Mucosa of rectum (tissue), 2 donors: ENCODE measurements around the gene CEP112.
"Not testable (repeated sequence)": the region's sequence is repeated elsewhere in the genome, so short reads cannot be mapped to it uniquely, and the experiment has no call there.

ENCODE experiments used
- H3K27ac ChIP-seq, 2 donors: one replicate each; pipeline ENCODE4 v1.7.0; 2013; ENCODE audit warnings: inconsistent platforms in 2 of 2, low read depth in 2 of 2, low read length in 2 of 2
- H3K27me3 ChIP-seq, 2 donors: one replicate each; pipeline ENCODE4 v1.7.0; 2013; ENCODE audit warnings: low read length in 2 of 2; ENCODE audit not compliant: control insufficient read depth in 2 of 2, insufficient read depth in 2 of 2
- H3K36me3 ChIP-seq, 2 donors: one replicate each; pipeline ENCODE4 v1.7.0; 2013; ENCODE audit warnings: low read length in 2 of 2; ENCODE audit not compliant: control insufficient read depth in 2 of 2, insufficient read depth in 2 of 2
- H3K4me1 ChIP-seq, 2 donors: one replicate each; pipeline ENCODE4 v1.7.0; 2013; ENCODE audit warnings: low read length in 2 of 2, mild to moderate bottlenecking in 1 of 2; ENCODE audit not compliant: control insufficient read depth in 2 of 2, insufficient read depth in 2 of 2
- H3K4me3 ChIP-seq, 2 donors: one replicate each; pipeline ENCODE4 v1.7.0; 2013; ENCODE audit warnings: low read length in 2 of 2
- H3K9ac ChIP-seq, 2 donors: one replicate each; pipeline ENCODE4 v1.7.0; 2013; ENCODE audit warnings: low read length in 2 of 2, low read depth in 1 of 2, mild to moderate bottlenecking in 1 of 2
- H3K9me3 ChIP-seq, 2 donors: one replicate each; pipeline ENCODE4 v1.7.0; 2013; ENCODE audit warnings: low read length in 2 of 2; ENCODE audit not compliant: control insufficient read depth in 2 of 2
- donor health status: healthy.
- donor health status: Normal muscosa, but diverticular disease.

Gene CEP112

DNA sequence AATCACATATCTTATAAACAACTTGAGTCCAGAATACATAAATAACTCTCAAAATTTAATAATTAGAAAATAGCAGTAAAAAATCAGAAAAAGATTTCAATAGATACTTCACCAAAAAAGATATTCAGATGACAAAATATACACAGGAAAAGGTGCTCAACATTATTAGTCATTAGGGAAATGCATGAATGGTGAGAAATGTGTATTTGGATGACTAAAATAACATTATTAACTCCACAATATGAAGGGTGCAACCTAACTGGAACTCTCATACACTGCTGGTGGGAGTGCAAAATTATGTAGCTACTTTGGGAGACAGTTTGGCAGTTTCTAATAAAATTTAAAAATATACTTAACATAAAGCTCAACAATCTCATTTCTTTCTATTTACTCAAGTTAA is 368.2 kb downstream of the CEP112 start:
- Histone ChIP-seq H3K9me3 (no peaks in the 10 kb centered on the region), H3K4me1 (peaks cover 0 to 4% of the 10 kb centered on the region in 2 donors), H3K27ac (no peak overlapping the region), H3K4me3 (no peak overlapping the region), H3K9ac (no peak overlapping the region), H3K27me3 (no peaks in the 10 kb centered on the region), H3K36me3 (no peaks in the 10 kb centered on the region)

DNA sequence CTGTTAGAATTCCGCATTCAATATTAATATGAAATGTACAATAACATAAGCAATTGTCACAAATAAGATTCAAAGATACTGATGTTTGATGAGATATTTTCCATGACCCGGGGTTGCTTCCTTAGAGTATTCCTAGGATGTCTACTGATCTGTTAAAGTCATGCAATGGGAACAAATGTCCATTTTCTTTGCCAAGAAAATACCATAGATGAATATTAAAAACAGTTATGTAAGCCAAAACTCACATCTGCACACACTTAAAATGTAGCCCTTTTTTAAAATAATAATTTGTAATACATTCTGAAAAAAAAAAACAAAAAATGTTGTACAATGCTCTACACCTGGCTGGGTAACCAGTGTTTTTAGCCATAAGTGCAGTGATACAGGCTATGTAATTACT is 371.1 kb downstream of the CEP112 start:
- Histone ChIP-seq H3K9me3 (no peaks in the 10 kb centered on the region), H3K27me3 (no peaks in the 10 kb centered on the region), H3K4me3 (no peak overlapping the region), H3K27ac (no peak overlapping the region), H3K9ac (no peak overlapping the region), H3K36me3 (no peaks in the 10 kb centered on the region), H3K4me1 (peaks cover 0 to 4% of the 10 kb centered on the region in 2 donors)

DNA sequence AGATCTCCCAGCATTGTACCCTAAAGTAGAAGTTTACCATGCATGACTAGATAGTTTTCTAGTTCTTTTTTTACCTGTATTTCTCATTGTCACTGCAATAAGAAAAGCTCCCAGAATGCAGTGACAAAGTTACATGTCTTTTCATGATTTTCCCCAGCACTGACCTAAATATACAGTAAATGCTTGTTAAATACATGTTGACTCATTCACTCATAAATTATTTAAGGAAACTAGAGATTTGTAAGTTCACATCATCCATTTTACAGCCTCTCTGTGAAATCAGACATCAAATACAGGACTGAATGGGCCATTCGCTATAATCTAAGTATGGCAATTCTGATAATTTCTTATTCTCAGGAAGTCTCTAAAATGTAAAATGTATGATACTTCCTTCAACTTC is 371.6 kb downstream of the CEP112 start:
- Histone ChIP-seq H3K9me3 (no peaks in the 10 kb centered on the region), H3K9ac (no peak overlapping the region), H3K27ac (no peak overlapping the region), H3K36me3 (no peaks in the 10 kb centered on the region), H3K27me3 (no peaks in the 10 kb centered on the region), H3K4me3 (no peak overlapping the region), H3K4me1 (peaks cover 0 to 4% of the 10 kb centered on the region in 2 donors)

DNA sequence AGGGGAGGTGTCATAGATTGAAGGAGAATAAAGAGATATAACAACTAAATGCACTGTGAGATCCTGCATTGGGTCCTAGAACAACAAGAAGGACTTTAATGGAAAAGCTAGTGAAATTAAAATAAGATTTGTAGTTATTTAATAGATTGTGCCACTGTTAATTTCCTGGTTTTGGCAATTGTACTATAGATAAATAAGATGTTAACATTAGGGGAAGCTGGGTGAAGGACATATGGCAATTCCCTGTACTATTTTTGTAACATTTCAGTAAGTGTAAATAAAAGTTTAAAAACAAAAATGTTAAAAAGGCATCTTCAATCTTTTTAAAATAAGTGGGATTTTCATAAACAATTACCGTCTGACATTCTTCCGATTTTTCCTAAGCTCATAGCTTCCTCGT is 372.1 kb downstream of the CEP112 start:
- H3K9me3 ChIP-seq: no peaks in the 10 kb centered on the region
- H3K4me1 ChIP-seq: peaks cover 0 to 4% of the 10 kb centered on the region in 2 donors
- H3K27ac ChIP-seq: no peak overlapping the region
- no peaks in the 10 kb centered on the region for H3K27me3 ChIP-seq
- H3K4me3 ChIP-seq: no peak overlapping the region
- no peaks in the 10 kb centered on the region for H3K36me3 ChIP-seq
- no peak overlapping the region for H3K9ac ChIP-seq

DNA sequence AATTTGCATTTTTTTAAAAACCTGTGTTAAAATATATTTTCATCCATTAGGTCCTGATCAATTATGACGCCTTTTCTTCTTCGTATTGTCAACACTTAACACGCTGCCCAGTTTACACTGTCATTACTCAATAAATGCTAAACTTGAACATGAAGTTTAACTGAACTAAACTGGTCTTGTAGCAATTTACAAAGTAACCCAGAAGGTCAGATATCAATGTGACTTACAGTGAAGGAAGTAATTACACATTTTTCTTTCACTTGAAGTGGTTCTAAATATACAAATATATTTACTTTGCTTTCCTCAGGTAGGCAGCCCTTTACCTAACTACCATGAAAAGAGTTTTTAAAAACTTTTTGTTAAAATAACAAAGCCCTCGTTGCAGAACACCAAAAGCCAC is 374.0 kb downstream of the CEP112 start:
- peaks cover 0 to 4% of the 10 kb centered on the region in 2 donors for H3K4me1 ChIP-seq
- H3K9me3 ChIP-seq: no peaks in the 10 kb centered on the region
- H3K27ac ChIP-seq: no peak overlapping the region
- H3K27me3 ChIP-seq: no peaks in the 10 kb centered on the region
- no peaks in the 10 kb centered on the region for H3K36me3 ChIP-seq
- H3K4me3 ChIP-seq: no peak overlapping the region
- no peak overlapping the region for H3K9ac ChIP-seq

DNA sequence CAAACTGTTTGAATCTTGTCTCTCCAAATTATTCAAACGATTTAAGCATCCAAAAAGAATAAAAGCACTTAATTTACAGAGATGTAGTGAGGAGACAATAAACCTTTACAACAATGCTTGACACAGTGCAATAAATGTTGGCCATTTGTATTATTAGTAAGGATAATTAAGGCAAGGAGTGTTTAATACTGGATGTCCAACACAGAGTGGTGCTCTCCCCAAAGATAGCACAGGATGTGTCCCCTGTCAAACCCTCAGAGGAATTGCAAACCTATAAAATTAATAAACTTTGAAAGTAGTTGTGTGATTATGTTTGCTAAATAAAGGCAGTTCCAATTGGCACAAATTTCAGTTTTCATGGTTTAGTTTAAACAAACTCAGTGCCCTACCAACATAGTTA is 377.5 kb downstream of the CEP112 start:
- no peaks in the 10 kb centered on the region for H3K27me3 ChIP-seq
- no peaks in the 10 kb centered on the region for H3K9me3 ChIP-seq
- H3K4me3 ChIP-seq: no peak overlapping the region
- H3K9ac ChIP-seq: no peak overlapping the region
- no peaks in the 10 kb centered on the region for H3K36me3 ChIP-seq
- H3K4me1 ChIP-seq: no peaks in the 10 kb centered on the region
- no peak overlapping the region for H3K27ac ChIP-seq

DNA sequence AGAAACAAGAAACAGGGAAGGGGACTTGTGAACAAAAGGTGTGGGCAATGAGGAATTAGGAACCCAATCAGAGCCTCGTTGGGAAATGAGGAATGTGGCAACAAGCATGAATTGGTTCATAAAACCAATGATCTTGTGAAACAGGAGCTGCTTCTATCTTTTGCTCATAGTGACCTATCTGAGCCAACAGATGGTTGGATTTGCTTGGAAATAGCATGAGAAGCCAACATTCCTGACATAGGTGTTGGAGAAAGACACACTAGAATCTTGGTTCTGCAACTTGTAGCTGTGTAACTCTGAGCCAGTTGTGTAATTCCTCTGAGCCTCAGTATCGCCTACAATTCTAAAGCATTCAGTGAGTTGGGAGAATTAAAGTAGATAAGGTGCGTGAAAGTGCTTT is 378.6 kb downstream of the CEP112 start:
- Histone ChIP-seq H3K27ac (no peak overlapping the region), H3K4me1 (no peaks in the 10 kb centered on the region), H3K36me3 (no peaks in the 10 kb centered on the region), H3K27me3 (no peaks in the 10 kb centered on the region), H3K9ac (no peak overlapping the region), H3K4me3 (no peak overlapping the region), H3K9me3 (peaks cover 0 to 2% of the 10 kb centered on the region in 2 donors)

DNA sequence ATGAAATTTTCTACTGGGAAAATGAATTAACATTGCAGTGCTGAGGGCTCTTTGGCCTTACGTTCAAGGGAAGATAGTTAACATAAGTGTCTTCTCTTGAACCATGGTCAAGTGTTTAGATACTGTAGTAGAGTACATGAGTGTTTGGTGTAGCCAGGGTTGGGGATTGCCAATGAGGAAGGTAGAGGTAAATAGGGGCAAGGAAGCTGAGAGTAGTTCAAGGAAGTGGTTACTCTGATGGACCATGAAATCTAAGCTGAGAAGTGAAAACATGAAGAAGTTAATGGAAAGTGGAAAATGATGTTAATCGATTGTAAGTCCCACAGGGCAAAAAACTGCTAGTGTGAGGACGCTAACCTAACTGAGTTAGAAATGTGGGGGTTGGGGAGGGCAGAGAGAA is 380.9 kb downstream of the CEP112 start:
- H3K9ac ChIP-seq: no peak overlapping the region
- no peak overlapping the region for H3K4me3 ChIP-seq
- H3K9me3 ChIP-seq: peaks cover 0 to 8% of the 10 kb centered on the region in 2 donors
- no peaks in the 10 kb centered on the region for H3K27me3 ChIP-seq
- no peak overlapping the region for H3K27ac ChIP-seq
- H3K4me1 ChIP-seq: no peaks in the 10 kb centered on the region
- no peaks in the 10 kb centered on the region for H3K36me3 ChIP-seq

DNA sequence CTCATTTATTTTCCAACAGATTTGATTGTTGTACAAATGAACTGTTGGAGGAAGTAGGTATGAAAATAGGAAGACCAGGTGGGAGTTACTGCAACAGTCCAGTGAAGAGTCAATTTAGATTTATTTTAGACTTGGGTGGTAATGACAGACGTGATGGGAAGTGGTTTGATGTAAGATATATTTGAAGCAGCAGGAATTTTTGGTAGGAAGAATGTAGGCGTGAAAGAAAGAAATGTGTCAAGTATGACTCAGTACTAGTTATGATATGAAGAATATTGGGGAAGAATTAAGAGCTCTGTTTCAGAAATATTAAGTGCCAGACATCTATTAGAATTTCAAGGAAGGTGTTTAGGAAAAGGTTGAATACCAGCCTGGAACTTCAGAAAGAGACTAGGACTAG is 382.6 kb downstream of the CEP112 start:
- H3K9me3 ChIP-seq: peaks cover 0 to 8% of the 10 kb centered on the region in 2 donors
- no peaks in the 10 kb centered on the region for H3K27me3 ChIP-seq
- no peak overlapping the region for H3K4me3 ChIP-seq
- H3K27ac ChIP-seq: no peak overlapping the region
- no peaks in the 10 kb centered on the region for H3K4me1 ChIP-seq
- no peaks in the 10 kb centered on the region for H3K36me3 ChIP-seq
- no peak overlapping the region for H3K9ac ChIP-seq

DNA sequence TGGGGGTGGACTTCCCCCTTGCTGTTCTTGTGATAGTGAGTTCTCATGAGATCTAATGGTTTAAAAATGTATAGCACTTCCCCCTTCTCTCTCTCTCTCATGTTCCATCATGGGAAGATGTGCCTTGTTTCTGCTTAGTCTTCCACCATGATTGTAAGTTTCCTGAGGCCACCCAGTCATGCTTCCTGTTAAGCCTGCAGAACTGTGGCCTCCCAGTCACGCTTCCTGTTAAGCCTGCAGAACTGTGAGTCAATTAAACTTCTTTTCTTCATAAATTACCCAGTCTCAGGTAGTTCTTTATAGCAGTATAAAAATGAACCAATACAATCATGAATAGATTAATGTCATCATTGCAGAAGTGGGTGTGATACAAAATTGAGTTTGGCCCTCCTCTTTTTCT is 383.4 kb downstream of the CEP112 start:
- not testable (repeated sequence) for H3K4me3 ChIP-seq, H3K9me3 ChIP-seq, H3K36me3 ChIP-seq, H3K4me1 ChIP-seq, H3K27me3 ChIP-seq, H3K27ac ChIP-seq, H3K9ac ChIP-seq

DNA sequence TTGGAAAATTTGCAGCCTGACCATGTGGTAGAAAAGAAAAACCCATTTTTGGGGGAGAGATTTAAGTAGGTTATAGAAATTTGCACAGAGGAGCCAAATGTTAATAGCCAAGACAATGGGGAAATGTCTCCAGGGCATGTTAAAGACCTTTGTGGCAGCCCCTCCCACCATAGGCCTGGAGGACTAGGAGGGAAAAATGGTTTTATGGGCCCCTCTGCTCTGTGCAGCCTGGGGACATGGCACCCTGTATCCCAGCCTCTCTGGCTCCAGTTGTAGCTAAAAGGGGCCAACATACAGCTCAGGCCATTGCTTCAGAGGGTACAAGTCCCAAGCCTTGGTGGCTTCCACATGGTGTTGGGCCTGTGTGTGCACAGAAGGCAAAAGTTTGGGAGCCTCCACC is 384.6 kb downstream of the CEP112 start:
- peaks cover 0 to 8% of the 10 kb centered on the region in 2 donors for H3K9me3 ChIP-seq
- no peak overlapping the region for H3K9ac ChIP-seq
- no peak overlapping the region for H3K4me3 ChIP-seq
- H3K27ac ChIP-seq: no peak overlapping the region
- no peaks in the 10 kb centered on the region for H3K27me3 ChIP-seq
- no peaks in the 10 kb centered on the region for H3K4me1 ChIP-seq
- H3K36me3 ChIP-seq: no peaks in the 10 kb centered on the region
